Measurements from ENCODE around the gene GRM4. TPM values are rescaled to one million over a fixed set of nuclear protein-coding genes. Genes with fewer than 3 reads are reported as not detected.

GRM4 gene
- total and polyA plus RNA-seq, 9 of the 15 experiments (the other 6 are each of a cell fraction or from before 2014, with no cell fraction given) = 0.18 TPM; not detected in 8

DNA sequence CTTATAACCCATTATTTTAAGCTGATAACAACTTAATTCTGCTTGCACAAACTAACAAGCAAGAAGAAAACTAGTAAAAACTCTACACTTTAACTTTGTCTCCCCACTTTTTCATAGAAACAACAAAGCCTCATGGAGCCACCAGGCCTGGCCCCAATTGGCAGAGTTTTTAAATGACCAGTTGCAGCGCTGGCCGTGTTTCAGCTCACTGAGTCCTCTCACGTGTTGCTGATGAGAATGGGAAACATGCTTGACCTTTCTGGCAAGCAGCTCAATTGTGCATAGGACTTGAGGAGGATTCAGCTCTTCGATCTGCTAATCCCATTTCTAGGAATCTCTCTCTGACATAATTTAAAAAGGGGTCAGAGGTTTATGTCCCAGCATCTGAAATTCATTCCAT is 24.5 kb upstream of the GRM4 start:
- Histone ChIP-seq H3K36me3 (ENCODE audit: control insufficient read depth, insufficient read depth, low read length) (no peaks in the 10 kb centered on the region), H3K9me3 (replicated peaks; ENCODE audit: control insufficient read depth, insufficient read depth, low read depth, low read length) (no peaks in the 10 kb centered on the region)
- WGBS (ENCODE audit: insufficient coverage, low coverage, missing lambda C conversion rate) = 26% methylated on average over 4 of the region's 4 CpGs

More for the DNA sequence above, 24.5 kb upstream of the GRM4 start:
- no peak for TF ChIP-seq CCAR2 (IDR thresholded peaks at IDR 0.05; ENCODE audit: low read depth, low read length)
- TF ChIP-seq POLR2A (conservative IDR thresholded peaks at IDR 0.05) = no peak
- TF ChIP-seq STAT5A (IDR thresholded peaks at IDR 0.05; ENCODE audit: borderline replicate concordance, low read length) = no peak
- TF ChIP-seq BDP1 (IDR thresholded peaks at IDR 0.05; ENCODE audit: insufficient read depth, insufficient read length) = no peak
- TF ChIP-seq ZNF280A (IDR thresholded peaks at IDR 0.05; ENCODE audit: low read depth, partially characterized antibody) = no peak
- TF ChIP-seq THRB (CRISPR knock-in tag; conservative IDR thresholded peaks at IDR 0.05) = no peak
- TF ChIP-seq TEAD4 (IDR thresholded peaks at IDR 0.05; ENCODE audit: low read length) = no peak
- no peak for TF ChIP-seq TEAD4 (CRISPR knock-in tag; IDR thresholded peaks at IDR 0.05; ENCODE audit: borderline replicate concordance)
- no peak for TF ChIP-seq CREB3L1 (IDR thresholded peaks at IDR 0.05; ENCODE audit: borderline replicate concordance, low read depth)
- no peak for TF ChIP-seq ELF4 (CRISPR knock-in tag; IDR thresholded peaks at IDR 0.05)
- TF ChIP-seq ZBTB7A (IDR thresholded peaks at IDR 0.05; ENCODE audit: borderline replicate concordance, control insufficient read depth, low read depth, low read length) = no peak
- no peak for TF ChIP-seq IFI16 (CRISPR knock-in tag; IDR thresholded peaks at IDR 0.05)
- no peak for TF ChIP-seq ZNF551 (CRISPR knock-in tag; IDR thresholded peaks at IDR 0.05)
- TF ChIP-seq ZNF253 (CRISPR knock-in tag; conservative IDR thresholded peaks at IDR 0.05) = no peak
- TF ChIP-seq BRD9 (IDR thresholded peaks at IDR 0.05; ENCODE audit: low read depth, partially characterized antibody) = no peak
- H3K4me3 ChIP-seq = no peak overlapping the region
- H4K20me1 ChIP-seq (replicated peaks; ENCODE audit: control insufficient read depth, insufficient read depth, low read length) = no peaks in the 10 kb centered on the region
- H3K4me1 ChIP-seq (replicated peaks in 1 of 2; ENCODE audit: control insufficient read depth in 2 of 2, insufficient read depth in 2 of 2, low read length in 2 of 2) = no peaks in the 10 kb centered on the region
- intact Hi-C loops (cut with micrococcal nuclease) = no loop called here
- BruUV-seq (replicated peaks) = no TSS peak
- no peak for FAIRE-seq
- DNase-seq (ENCODE audit: extremely low read depth in 1 of 4, low spot score in 3 of 4) = peak in 1 of 4 experiments; percentile 2
- no peak overlapping the region for H3K4me2 ChIP-seq (ENCODE audit: insufficient read depth, low read length)
- no peak overlapping the region for H3K27ac ChIP-seq (ENCODE audit: extremely low read depth, low read depth, low read length)
- in situ Hi-C loops (cut with MboI) = loop anchor here (10.0 kb wide), 1 partner anchor 964 kb away; no protein-coding TSS in a partner anchor
- ChIA-PET POLR2A (interaction anchor here (0.6 kb wide), 1 partner anchor 595 kb away, joined by 3 read pairs; no protein-coding TSS in a partner anchor), CTCF (ENCODE audit: low intra/inter-chr PET ratio) (no interaction called here)
- H3K79me2 ChIP-seq (ENCODE audit: control insufficient read depth, insufficient read depth, low read length) = no peaks in the 10 kb centered on the region
- no peaks in the 10 kb centered on the region for H3K9me1 ChIP-seq (ENCODE audit: control insufficient read depth, insufficient read depth, low read length)
- peaks cover 0 to 3% of the 10 kb centered on the region in 2 experiments; a peak in 1 of 5 replicates for H3K27me3 ChIP-seq (ENCODE audit: control insufficient read depth in 2 of 2, insufficient read depth in 2 of 2, low read length in 2 of 2)
- no peak overlapping the region for H2AFZ ChIP-seq (ENCODE audit: low read depth, low read length)
- H3K9ac ChIP-seq (ENCODE audit: insufficient read depth in 1 of 2, low read depth in 2 of 2, low read length in 2 of 2) = no peak overlapping the region
- no peak for ATAC-seq
